GM12892 (cell line): ENCODE measurements around the gene HIVEP3.

ENCODE experiments used
- POLR2A ChIP-seq: IDR thresholded peaks from 2 replicates; pipeline ENCODE4 v1.6.1; 2011; ENCODE audit warnings: low read depth, low read length, control low read depth
- TAF1 ChIP-seq: IDR thresholded peaks from 2 replicates; pipeline ENCODE4 v1.6.1; 2011; ENCODE audit warnings: low read depth, mild to moderate bottlenecking, control low read depth, low read length, borderline replicate concordance

- no peak for TF ChIP-seq POLR2A
- TF ChIP-seq TAF1, result no peak
These were observed 27.9 kb downstream of the HIVEP3 start for GRCh38 chr1:41890825-41891198.
